ENCODE data around the gene PCBD2. TPM values are rescaled to one million over a fixed set of nuclear protein-coding genes. Genes with fewer than 3 reads are reported as not detected.
A peak's percentile ranks its signal among the peaks of the same experiment; 100 is the strongest.
"Not testable (repeated sequence)": the region's sequence is repeated elsewhere in the genome, so short reads cannot be mapped to it uniquely, and the experiment has no call there.

PCBD2 gene
- total and polyA plus RNA-seq, 4 experiments from 2014 or later = 11.5 to 15.6 (median 12.3) TPM

DNA sequence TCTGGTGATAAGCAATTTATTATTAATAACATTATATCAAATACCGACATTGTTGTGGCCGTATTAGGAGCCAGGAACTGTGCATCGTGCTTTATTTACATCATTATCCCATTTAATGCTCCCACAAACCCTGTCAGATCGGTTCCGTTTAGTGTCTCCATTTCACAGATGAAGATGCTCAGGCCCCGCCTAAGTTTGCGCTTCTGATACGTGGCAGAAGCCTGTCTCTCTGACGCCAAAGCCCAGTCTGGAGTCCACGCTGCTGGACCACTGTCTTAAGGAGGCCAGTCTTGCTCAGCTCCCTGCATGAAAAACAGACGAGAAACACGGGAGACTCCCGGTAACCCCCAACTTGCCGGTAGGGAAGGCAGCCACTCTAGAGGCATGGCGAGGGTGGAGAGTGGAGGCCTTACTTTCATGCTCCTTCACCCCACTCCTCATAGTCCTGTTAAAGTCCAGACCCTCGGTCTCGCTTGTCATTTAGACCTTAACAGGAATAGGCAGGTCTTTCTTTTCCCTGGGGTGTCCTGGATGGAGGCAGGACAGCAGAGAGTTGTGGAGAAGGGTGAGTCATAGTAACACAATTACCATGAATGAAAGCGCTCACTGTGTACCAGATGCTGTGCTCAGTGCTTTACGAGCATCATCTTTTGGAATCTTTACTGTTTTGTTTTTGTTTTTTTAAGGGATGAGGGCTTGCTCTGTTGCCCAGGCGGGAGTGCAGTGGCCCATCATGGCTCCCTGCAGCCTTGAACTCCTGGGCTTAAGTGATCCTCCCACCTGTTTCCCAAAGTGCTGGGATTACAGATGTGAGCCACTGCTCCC is 29.9 kb upstream of the PCBD2 start:
- Histone ChIP-seq H3K36me3 (ENCODE audit: insufficient read depth, low read length) (no peaks in the 10 kb centered on the region), H3K9me3 (ENCODE audit: control insufficient read depth in 1 of 2, low read length in 2 of 2) (no peaks in the 10 kb centered on the region), H3K4me3 (ENCODE audit: low read length in 2 of 2) (peak overlapping the region; percentile 90 to 91), H3K27ac (ENCODE audit: low read depth, low read length) (peak overlapping the region; percentile 78), H3K27me3 (ENCODE audit: insufficient read depth, low read length) (no peaks in the 10 kb centered on the region), H3K4me1 (ENCODE audit: insufficient read depth, low read length) (peaks cover 33% of the 10 kb centered on the region)
- H3K4me3 Mint-ChIP-seq = peak overlapping the region; percentile 93 to 98 (median 94)
- intact Hi-C loops (cut with micrococcal nuclease) = loop anchor here (1.0 kb wide), 4 partner anchors 30 to 137 kb away; partner anchors contain the start of genes C5orf24, CAMLG, DDX46 and PCBD2
- peak overlapping the region; percentile 86 to 97 (median 96) for H3K27ac Mint-ChIP-seq
- peak; percentile 11 to 47 (median 23) for DNase-seq
- H3K4me1 Mint-ChIP-seq = peaks cover 30 to 58% (median 45%) of the 10 kb centered on the region in 4 donors
- H3K9me3 Mint-ChIP-seq = no peaks in the 10 kb centered on the region
- H3K36me3 Mint-ChIP-seq = peaks cover 0 to 16% of the 10 kb centered on the region in 2 donors
- no peaks in the 10 kb centered on the region for H3K27me3 Mint-ChIP-seq
- POLR2A ChIA-PET (ENCODE audit: partially characterized antibody) = interaction anchor here (0.6 to 3.8 kb wide), 10 partner anchors 12 to 649 kb away, joined by 3 to 69 read pairs (median 4); partner anchors contain the start of genes C5orf24, CAMLG, PCBD2 and PPP2CA
- CTCF ChIA-PET (ENCODE audit: partially characterized antibody) = interaction anchor here (3.4 kb wide), 1 partner anchor 30 kb away, joined by 17 read pairs; the partner anchor contains the start of gene PCBD2

DNA sequence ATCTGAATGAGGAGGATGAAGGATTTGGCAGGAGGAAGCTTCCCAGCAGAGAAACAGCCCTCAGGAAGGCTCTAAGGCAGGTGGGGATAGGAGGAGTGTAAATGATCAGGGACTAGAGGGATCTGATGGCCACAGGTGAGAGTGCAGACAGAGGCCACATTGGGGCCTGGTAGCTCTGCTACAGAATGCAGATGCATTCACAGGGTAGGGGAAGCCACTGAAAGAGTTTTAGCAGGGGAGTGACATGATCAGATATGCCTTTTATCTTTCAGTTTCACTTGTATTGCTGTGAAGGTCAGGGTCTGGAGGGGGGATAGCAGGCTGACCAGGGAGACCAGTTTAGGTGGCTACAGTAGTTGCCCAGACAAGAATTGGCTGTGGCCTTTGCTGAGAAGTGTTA is 27.8 kb upstream of the PCBD2 start:
- intact Hi-C loops (cut with micrococcal nuclease) = no loop called here

DNA sequence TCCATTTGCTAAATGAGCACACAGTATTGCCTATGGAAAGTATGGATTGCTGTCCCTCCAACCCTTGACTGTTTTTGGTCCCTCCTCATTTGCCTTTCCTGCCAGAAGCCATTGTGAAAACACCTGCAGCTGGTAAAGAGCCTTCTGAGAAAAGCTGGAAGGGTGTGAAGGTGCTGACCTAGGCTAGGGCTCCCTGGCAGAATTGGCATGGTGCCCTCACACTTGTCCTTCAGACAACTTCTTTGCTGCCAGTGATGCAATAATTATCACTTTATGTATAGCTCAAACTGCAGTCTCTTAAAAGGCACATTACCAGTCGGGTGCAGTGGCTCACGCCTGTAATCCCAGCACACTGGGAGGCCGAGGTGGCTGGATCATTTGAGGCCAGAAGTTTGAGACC is 26.5 kb upstream of the PCBD2 start:
- H3K9me3 ChIP-seq (ENCODE audit: control insufficient read depth in 1 of 2, low read length in 2 of 2) = no peaks in the 10 kb centered on the region
- Mint-ChIP-seq H3K9me3 (no peaks in the 10 kb centered on the region), H3K27ac (peak overlapping the region in 4 of 7 donors; percentile 3 to 83 (median 26)), H3K4me1 (peaks cover 34 to 62% (median 49%) of the 10 kb centered on the region in 4 donors), H3K36me3 (peaks cover 3 to 19% of the 10 kb centered on the region in 2 donors), H3K27me3 (no peaks in the 10 kb centered on the region), H3K4me3 (peak overlapping the region in 1 of 8 donors; percentile 3)
- DNase-seq = no peak
- H3K4me1 ChIP-seq (ENCODE audit: insufficient read depth, low read length) = peaks cover 32% of the 10 kb centered on the region
- H3K27me3 ChIP-seq (ENCODE audit: insufficient read depth, low read length) = no peaks in the 10 kb centered on the region
- no peak overlapping the region for H3K4me3 ChIP-seq (ENCODE audit: low read length in 2 of 2)
- no peaks in the 10 kb centered on the region for H3K36me3 ChIP-seq (ENCODE audit: insufficient read depth, low read length)
- POLR2A ChIA-PET (ENCODE audit: partially characterized antibody) = interaction anchor here (1.6 kb wide), 1 partner anchor 26 kb away, joined by 5 read pairs; the partner anchor contains the start of gene PCBD2
- intact Hi-C loops (cut with micrococcal nuclease) = no loop called here
- CTCF ChIA-PET (ENCODE audit: partially characterized antibody) = interaction anchor here (2.2 kb wide), 1 partner anchor 26 kb away, joined by 7 read pairs; the partner anchor contains the start of gene PCBD2
- no peak overlapping the region for H3K27ac ChIP-seq (ENCODE audit: low read depth, low read length)

More for the DNA sequence above, 27.8 kb upstream of the PCBD2 start:
- peak overlapping the region; percentile 8 to 85 (median 76) for H3K27ac Mint-ChIP-seq
- peak overlapping the region in 6 of 8 donors; percentile 22 to 98 (median 47) for H3K4me3 Mint-ChIP-seq
- no peak overlapping the region for H3K27ac ChIP-seq (ENCODE audit: low read depth, low read length)
- ChIA-PET CTCF (ENCODE audit: partially characterized antibody) (no interaction called here), POLR2A (ENCODE audit: partially characterized antibody) (interaction anchor here (1.6 kb wide), 1 partner anchor 8 kb away, joined by 4 read pairs; no protein-coding TSS in a partner anchor)
- peaks cover 3 to 19% of the 10 kb centered on the region in 2 donors for H3K36me3 Mint-ChIP-seq
- peaks cover 33% of the 10 kb centered on the region for H3K4me1 ChIP-seq (ENCODE audit: insufficient read depth, low read length)
- H3K36me3 ChIP-seq (ENCODE audit: insufficient read depth, low read length) = no peaks in the 10 kb centered on the region
- no peak overlapping the region for H3K4me3 ChIP-seq (ENCODE audit: low read length in 2 of 2)
- no peaks in the 10 kb centered on the region for H3K9me3 ChIP-seq (ENCODE audit: control insufficient read depth in 1 of 2, low read length in 2 of 2)
- no peaks in the 10 kb centered on the region for H3K27me3 ChIP-seq (ENCODE audit: insufficient read depth, low read length)
- H3K9me3 Mint-ChIP-seq = no peaks in the 10 kb centered on the region
- no peaks in the 10 kb centered on the region for H3K27me3 Mint-ChIP-seq
- DNase-seq = no peak
- peaks cover 34 to 65% (median 51%) of the 10 kb centered on the region in 4 donors for H3K4me1 Mint-ChIP-seq

DNA sequence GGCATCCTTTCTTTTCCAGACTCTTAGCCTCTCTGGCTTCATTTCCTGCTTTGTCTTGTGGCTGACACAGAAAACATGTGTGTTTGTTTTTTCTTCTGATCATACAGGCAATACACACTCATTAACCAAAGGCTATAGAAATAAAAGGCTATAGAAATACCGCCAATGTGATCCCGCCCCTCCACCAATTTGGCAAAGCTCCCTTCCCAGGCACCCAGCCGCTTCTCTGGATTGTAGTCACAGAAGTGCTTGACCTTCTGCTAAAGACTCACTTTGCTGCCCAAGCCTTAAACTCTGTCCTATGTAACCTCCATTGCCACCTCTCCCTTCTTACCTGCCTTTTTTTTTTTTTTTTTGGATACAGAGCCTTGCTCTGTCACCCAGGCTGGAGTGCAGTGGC is 25.5 kb upstream of the PCBD2 start:
- Histone ChIP-seq H3K36me3 (ENCODE audit: insufficient read depth, low read length) (no peaks in the 10 kb centered on the region), H3K9me3 (ENCODE audit: control insufficient read depth in 1 of 2, low read length in 2 of 2) (no peaks in the 10 kb centered on the region), H3K27me3 (ENCODE audit: insufficient read depth, low read length) (no peaks in the 10 kb centered on the region), H3K27ac (ENCODE audit: low read depth, low read length) (no peak overlapping the region), H3K4me3 (ENCODE audit: low read length in 2 of 2) (no peak overlapping the region), H3K4me1 (ENCODE audit: insufficient read depth, low read length) (peaks cover 26% of the 10 kb centered on the region)
- peaks cover 33 to 59% (median 46%) of the 10 kb centered on the region in 4 donors for H3K4me1 Mint-ChIP-seq
- peaks cover 3 to 16% of the 10 kb centered on the region in 2 donors for H3K36me3 Mint-ChIP-seq
- DNase-seq = no peak
- peak overlapping the region in 5 of 7 donors; percentile 19 to 53 (median 51) for H3K27ac Mint-ChIP-seq
- ChIA-PET POLR2A (ENCODE audit: partially characterized antibody) (interaction anchor here (1.6 kb wide), 1 partner anchor 25 kb away, joined by 5 read pairs; the partner anchor contains the start of gene PCBD2), CTCF (ENCODE audit: partially characterized antibody) (interaction anchor here (1.1 to 2.2 kb wide), 2 partner anchors 25 to 33 kb away, joined by 3 to 7 read pairs; partner anchors contain the start of gene PCBD2)
- no peaks in the 10 kb centered on the region for H3K27me3 Mint-ChIP-seq
- no peaks in the 10 kb centered on the region for H3K9me3 Mint-ChIP-seq
- intact Hi-C loops (cut with micrococcal nuclease) = no loop called here
- H3K4me3 Mint-ChIP-seq = peak overlapping the region in 2 of 8 donors; percentile 16 to 50

DNA sequence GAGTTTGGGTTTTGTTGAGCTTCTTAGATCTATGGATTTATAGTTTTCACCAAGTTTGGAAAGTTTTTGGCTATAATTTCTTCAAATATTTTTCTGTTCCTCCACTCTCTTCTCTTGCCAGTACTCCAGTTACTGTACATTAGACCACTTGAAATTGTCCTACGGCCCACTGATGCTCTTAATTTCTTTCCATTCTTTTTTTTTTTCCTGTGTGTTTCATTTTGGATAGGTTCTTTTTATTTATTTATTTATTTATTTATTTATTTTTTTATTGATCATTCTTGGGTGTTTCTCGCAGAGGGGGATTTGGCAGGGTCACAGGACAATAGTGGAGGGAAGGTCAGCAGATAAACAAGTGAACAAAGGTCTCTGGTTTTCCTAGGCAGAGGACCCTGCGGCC is 24.0 kb upstream of the PCBD2 start:
- H3K27ac ChIP-seq (ENCODE audit: low read depth, low read length); H3K9me3 Mint-ChIP-seq; H3K27me3 Mint-ChIP-seq; H3K27me3 ChIP-seq (ENCODE audit: insufficient read depth, low read length); intact Hi-C loops (cut with micrococcal nuclease); H3K36me3 ChIP-seq (ENCODE audit: insufficient read depth, low read length); CTCF ChIA-PET (ENCODE audit: partially characterized antibody); H3K9me3 ChIP-seq (ENCODE audit: control insufficient read depth in 1 of 2, low read length in 2 of 2); H3K4me3 Mint-ChIP-seq; H3K4me3 ChIP-seq (ENCODE audit: low read length in 2 of 2); DNase-seq: not testable (repeated sequence)
- Mint-ChIP-seq H3K36me3 (peaks cover 3 to 13% of the 10 kb centered on the region in 2 donors), H3K27ac (peak overlapping the region in 1 of 7 donors; percentile 58), H3K4me1 (peaks cover 36 to 55% (median 45%) of the 10 kb centered on the region in 4 donors)
- POLR2A ChIA-PET (ENCODE audit: partially characterized antibody) = interaction anchor here (0.7 kb wide), 1 partner anchor 23 kb away, joined by 3 read pairs; no protein-coding TSS in a partner anchor
- peaks cover 14% of the 10 kb centered on the region for H3K4me1 ChIP-seq (ENCODE audit: insufficient read depth, low read length)

DNA sequence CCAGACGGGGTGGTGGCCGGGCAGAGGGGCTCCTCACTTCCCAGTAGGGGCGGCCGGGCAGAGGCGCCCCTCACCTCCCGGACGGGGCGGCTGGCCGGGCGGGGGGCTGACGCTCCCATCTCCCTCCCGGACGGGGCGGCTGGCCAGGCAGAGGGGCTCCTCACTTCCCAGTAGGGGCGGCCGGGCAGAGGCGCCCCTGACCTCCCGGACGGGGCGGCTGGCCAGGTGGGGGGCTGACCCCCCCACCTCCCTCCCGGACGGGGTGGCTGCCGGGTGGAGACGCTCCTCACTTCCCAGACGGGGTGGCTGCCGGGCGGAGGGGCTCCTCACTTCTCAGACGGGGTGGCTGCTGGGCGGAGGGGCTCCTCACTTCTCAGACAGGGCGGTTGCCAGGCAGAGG is 23.2 kb upstream of the PCBD2 start:
- H3K9me3 Mint-ChIP-seq; H3K9me3 ChIP-seq (ENCODE audit: control insufficient read depth in 1 of 2, low read length in 2 of 2); H3K27me3 ChIP-seq (ENCODE audit: insufficient read depth, low read length); H3K4me1 ChIP-seq (ENCODE audit: insufficient read depth, low read length); H3K27me3 Mint-ChIP-seq; H3K36me3 ChIP-seq (ENCODE audit: insufficient read depth, low read length); H3K4me3 Mint-ChIP-seq; H3K27ac Mint-ChIP-seq; intact Hi-C loops (cut with micrococcal nuclease); H3K27ac ChIP-seq (ENCODE audit: low read depth, low read length); DNase-seq; POLR2A ChIA-PET (ENCODE audit: partially characterized antibody); CTCF ChIA-PET (ENCODE audit: partially characterized antibody); H3K4me3 ChIP-seq (ENCODE audit: low read length in 2 of 2): not testable (repeated sequence)
- Mint-ChIP-seq H3K36me3 (peaks cover 3 to 13% of the 10 kb centered on the region in 2 donors), H3K4me1 (peaks cover 31 to 55% (median 42%) of the 10 kb centered on the region in 4 donors)

DNA sequence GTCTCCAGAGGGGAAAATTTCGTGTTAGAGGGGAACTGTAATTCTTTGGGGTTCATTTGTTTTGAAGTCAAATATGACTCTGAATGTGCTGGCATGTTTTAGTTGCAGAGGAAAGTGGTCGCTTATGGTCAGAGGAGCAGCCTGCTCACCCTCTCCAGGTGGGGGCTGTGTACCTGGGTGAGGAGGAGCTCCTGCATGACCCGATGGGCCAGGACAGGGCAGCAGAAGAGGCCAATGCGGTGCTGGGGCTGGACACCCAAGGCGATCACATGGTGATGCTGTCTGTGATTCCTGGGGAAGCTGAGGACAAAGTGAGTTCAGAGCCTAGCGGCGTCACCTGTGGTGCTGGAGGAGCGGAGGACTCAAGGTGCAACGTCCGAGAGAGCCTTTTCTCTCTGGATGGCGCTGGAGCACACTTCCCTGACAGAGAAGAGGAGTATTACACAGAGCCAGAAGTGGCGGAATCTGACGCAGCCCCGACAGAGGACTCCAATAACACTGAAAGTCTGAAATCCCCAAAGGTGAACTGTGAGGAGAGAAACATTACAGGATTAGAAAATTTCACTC is 17.3 kb upstream of the PCBD2 start:
- Mint-ChIP-seq H3K36me3 (peaks cover 30 to 39% of the 10 kb centered on the region in 2 donors), H3K27ac (peak overlapping the region in 2 of 7 donors; percentile 7 to 57), H3K9me3 (no peaks in the 10 kb centered on the region), H3K4me3 (no peak overlapping the region), H3K4me1 (peaks cover 23 to 32% (median 26%) of the 10 kb centered on the region in 4 donors), H3K27me3 (no peaks in the 10 kb centered on the region)
- ChIA-PET CTCF (ENCODE audit: partially characterized antibody) (no interaction called here), POLR2A (ENCODE audit: partially characterized antibody) (no interaction called here)
- Histone ChIP-seq H3K27ac (ENCODE audit: low read depth, low read length) (no peak overlapping the region), H3K9me3 (ENCODE audit: control insufficient read depth in 1 of 2, low read length in 2 of 2) (no peaks in the 10 kb centered on the region), H3K36me3 (ENCODE audit: insufficient read depth, low read length) (no peaks in the 10 kb centered on the region), H3K27me3 (ENCODE audit: insufficient read depth, low read length) (no peaks in the 10 kb centered on the region), H3K4me1 (ENCODE audit: insufficient read depth, low read length) (no peaks in the 10 kb centered on the region), H3K4me3 (ENCODE audit: low read length in 2 of 2) (no peak overlapping the region)
- intact Hi-C loops (cut with micrococcal nuclease) = no loop called here
- DNase-seq = no peak
